GOT3 (cell line): ENCODE data around the gene IDS.
A peak's percentile ranks its signal among the peaks of the same experiment; 100 is the strongest.
"Not testable (repeated sequence)": the region's sequence is repeated elsewhere in the genome, so short reads cannot be mapped to it uniquely, and the experiment has no call there.

Source experiments
- DNase-seq: peaks from one replicate; lab custom pipeline; 2025; ENCODE audit warnings: mixed read lengths; lab: John Stamatoyannopoulos, UW

IDS gene, protein sequence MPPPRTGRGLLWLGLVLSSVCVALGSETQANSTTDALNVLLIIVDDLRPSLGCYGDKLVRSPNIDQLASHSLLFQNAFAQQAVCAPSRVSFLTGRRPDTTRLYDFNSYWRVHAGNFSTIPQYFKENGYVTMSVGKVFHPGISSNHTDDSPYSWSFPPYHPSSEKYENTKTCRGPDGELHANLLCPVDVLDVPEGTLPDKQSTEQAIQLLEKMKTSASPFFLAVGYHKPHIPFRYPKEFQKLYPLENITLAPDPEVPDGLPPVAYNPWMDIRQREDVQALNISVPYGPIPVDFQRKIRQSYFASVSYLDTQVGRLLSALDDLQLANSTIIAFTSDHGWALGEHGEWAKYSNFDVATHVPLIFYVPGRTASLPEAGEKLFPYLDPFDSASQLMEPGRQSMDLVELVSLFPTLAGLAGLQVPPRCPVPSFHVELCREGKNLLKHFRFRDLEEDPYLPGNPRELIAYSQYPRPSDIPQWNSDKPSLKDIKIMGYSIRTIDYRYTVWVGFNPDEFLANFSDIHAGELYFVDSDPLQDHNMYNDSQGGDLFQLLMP

DNA sequence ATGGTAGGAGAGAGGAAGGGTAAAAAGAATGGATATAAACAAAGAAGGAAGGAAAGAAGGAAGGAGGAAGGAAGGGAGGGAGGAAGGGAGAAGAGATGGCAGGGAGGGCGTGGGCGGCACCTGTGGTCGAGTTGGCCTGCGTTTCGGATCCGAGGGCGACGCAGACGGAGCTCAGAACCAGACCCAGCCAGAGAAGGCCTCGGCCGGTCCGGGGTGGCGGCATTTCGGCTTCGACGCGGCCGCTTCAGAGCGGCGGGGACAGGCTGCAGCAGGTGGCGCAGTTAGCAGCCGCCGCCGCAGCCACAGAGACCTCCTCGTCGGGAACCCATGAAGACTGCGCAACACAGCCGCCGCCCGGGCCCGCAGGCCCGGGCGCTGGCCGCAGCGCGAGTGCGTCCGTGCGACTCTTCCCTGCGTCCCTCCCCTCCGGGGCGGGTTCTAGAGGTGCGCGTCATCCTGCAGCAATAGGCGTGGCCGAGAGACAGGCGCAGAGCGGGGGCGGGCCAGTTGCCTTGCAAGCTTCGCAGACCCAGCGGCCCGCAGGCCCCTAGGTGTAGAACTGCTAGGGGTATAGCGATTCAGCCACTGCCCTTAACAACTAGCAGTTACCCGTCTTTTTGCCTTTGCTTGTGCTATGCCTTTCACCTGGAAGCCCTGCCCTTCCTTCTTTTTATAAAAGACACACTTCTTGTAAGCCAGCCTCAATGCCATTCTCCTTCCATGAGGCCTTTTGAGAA lies at the start of gene IDS:
IDS (minus strand) TSS at position 392 of the 737 bp plus-strand sequence; CDS start at position 223, 169 bp downstream.
- peak; percentile 15 for DNase-seq

DNA sequence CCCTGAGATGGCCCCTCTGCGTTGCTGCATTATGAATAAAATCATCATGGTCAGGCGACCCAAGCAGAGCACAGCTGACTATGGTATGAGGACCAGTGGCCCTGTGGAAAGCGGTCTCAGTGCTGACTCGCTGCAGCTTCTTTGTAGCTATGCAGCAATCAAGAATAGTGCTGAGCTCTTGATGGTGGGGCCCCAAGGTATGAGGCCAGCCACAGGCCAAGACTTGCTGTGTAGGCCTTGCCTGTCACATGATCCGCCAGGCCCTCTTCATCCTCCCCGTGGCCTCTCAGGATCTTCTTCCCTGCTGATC lies 46.8 kb upstream of the IDS start:
- not testable (repeated sequence) for DNase-seq

DNA sequence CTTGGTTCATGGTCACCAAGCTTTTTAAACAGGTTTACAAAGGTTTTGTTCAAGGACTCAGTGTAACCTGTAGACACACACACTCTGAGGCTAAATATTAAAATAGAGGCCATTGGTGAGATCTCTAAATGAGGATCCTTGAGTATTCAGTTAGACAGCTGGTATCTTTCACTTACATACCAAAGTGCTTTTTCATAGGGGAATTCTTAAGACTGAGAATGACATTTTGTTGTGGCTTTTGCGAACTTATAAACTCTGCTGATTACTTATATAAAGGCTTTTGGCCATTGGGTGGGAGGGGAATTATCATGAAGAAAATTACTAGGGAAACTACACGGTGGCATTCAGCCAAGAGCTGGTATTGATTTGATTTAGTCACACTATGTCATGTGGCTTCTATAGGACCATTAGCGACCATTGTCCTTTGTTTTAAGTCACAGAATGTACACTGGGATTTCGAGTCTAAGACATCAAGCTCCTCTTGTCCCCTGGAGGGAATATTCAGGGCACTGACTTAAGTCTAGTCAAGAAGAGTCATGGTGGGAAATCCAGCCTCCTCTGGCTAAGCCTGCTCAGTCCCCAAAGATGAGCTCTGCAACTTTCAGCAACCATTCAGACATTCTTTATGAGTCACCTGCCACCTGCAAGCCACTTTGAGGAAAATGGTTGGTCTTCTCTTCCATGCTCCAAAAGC lies 46.3 kb upstream of the IDS start:
- not testable (repeated sequence) for DNase-seq

DNA sequence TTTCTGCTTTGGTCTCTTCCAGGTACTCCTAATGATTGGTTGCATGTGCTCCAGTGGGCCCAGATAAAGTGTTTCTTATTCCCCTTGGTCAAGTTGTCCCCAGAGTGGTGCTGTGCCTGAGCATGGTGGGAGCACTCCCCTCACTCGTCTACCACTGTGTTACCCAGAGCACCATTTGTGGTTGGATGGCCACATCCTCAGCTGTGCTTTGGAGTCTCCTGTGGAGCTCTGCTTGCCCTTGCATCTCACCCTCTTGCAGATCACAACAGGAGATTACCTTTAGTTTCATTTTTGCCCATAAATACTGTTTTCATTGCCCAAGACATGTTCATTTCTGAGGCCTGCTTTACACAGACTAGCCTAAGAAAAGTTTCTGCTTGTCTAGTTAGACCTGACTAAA lies 45.3 kb upstream of the IDS start:
- not testable (repeated sequence) for DNase-seq

DNA sequence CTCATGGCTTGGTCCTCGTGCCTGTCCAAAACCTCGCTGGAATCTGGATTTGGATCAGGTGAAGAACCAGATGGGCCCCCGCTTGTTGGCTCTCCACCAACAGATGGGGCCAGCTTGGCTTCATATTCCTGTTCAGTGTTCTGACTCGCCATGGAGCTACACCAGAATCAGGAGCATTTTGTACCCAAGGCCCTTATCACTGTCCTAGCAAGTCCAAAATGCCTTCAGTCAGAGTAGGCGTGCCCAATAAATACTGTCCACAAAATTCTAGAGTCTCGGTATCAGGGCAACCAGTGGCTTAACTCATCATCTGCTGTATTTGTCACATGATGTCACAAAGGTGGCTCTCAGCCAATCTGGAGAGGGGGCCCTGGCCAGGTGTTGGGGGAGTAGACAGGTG lies 44.6 kb upstream of the IDS start, which contains the start of gene HSFX3:
HSFX3 (minus strand) TSS at position 224 of the 400 bp plus-strand sequence; CDS start at position 152, 72 bp downstream.
- DNase-seq: not testable (repeated sequence)

DNA sequence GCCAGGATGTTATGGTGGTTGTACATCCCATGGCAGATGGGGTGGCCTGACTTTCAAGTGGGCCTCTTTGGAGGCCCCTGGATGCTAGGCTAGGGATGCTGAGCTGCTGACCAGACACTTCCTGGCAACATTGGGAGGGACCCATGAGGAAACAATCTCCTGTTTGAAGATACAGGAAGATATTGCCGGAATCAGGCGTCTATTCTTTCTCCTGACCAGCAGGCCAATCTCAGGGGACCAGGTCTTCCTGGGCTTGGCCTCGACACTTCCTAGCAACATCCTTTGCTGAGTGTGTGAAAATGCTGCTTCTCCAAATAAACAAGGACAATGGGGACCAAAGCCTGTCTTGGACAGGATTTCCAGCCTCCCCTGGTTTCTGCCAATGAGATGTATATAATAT lies 42.7 kb upstream of the IDS start:
- not testable (repeated sequence) for DNase-seq

DNA sequence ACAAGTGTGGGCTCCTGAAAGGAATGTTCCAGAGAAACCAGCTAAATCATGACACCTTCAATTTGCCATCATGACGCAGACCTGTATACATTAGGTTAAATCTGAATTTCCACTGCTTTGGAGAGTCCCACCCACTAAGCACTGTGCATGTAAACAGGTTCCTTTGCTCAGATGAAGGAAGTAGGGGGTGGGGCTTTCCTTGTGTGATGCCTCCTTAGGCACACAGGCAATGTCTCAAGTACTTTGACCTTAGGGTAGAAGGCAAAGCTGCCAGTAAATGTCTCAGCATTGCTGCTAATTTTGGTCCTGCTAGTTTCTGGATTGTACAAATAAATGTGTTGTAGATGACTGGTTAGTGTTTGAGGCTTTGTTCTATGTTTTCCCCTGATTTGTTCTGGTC lies 41.9 kb upstream of the IDS start:
- not testable (repeated sequence) for DNase-seq

DNA sequence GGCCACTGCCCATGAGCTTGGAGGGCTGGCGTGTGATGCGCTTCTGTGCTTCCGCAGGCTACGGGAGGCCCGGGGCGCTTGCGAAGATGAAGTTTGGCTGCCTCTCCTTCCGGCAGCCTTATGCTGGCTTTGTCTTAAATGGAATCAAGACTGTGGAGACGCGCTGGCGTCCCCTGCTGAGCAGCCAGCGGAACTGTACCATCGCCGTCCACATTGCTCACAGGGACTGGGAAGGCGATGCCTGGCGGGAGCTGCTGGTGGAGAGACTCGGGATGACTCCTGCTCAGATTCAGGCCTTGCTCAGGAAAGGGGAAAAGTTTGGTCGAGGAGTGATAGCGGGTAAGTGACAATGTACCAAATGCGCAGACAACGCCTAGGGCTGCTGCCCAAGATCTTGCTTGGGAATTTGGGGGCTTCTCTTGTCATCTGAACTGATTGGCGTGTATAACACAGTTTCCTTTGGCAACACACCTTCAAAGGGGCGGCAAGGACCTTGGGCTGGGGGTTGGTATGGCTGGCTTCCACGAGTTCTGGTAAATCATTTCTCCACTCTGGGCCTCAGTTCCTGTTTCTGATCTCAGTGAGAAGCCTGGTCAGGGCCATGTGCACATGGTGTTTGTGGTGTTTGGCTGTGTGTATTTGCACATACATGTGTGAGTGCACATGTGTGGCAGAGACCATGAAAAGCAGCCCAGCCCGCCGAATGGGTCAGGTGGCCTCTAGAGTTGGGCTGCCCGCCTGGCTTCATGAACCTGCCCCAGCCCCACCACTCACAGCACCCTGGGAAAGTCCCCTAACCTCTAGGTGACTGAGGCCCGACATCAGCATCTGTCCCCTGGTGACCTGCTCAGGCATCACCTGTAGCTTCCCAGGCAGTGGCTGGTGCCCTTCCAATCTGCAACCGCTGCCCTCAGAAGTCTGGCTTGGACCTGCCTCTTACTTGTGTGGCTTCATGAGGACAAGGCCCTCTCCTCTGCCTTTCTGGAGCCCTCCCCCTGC lies 40.7 kb upstream of the IDS start:
- not testable (repeated sequence) for DNase-seq

DNA sequence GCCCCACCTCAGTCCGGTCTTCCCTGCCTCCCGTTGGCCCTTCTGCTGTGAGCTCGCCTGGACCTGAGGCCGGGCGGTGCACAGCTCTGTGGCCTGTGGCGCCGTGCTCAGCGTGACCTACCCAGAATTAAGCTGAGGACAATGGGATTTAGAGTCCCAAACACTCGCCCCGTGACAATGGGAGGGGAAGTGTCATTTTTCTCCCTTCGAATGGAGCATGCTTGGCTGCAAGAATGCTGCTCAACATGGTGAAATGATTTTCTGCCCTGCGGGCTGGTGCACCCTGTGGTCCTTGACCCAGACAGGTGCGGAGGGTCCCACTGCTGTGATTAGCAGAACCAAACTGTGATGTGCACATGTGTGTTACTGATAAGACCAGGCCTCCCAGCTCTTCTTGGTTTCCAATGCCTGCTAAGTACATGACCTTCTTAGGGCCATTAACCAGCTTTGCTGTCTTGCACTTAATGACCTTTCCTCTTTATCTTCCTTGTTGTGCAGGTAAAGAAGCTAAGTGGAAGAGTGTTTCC lies 36.5 kb upstream of the IDS start:
- DNase-seq: no peak

DNA sequence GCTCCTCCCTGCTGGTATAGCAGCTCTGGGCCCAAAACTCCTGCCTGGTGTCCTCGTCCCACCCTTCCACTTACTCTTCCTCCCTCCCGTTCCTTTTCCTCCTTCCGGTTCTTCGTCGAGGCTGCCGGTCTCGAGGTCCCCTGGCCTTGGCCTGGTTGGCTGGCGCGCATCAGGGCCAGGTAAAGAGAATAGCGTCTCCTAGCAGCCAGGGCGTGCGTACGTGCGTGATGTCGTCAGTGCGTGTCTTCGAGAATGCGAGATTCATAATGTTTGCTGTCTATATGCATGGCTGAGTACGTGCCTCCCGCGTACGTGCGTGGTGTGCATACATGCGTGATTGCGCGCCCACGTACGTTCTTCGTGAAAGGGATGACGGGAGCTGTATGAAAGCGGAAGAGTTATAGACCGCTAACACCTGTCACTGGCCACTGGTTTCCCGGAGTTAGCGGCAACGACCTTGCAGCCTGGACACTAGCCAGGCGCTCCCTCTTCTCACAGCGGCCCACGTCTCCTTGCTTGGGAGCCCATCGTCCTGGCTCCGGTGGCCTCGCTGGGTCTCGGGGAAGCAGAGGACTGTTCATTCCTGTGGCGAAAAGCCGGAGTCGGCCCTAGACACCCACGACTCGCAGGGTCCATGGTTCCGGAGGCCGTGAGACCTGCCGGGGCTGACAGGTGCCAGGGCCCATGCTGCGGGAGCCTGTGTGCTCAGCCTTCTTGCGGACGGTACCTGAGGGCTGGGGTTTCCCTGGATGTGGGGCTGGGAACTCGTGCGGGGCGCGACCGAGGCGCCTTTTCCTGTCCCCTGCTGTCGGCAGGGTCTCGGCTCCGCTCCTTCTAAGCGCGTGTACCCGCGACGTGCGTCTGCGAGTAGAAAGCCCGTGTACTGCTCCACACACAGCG lies 35.8 kb upstream of the IDS start, which contains the start of gene EOLA1:
EOLA1 (plus strand) TSS at position 392 of the 900 bp plus-strand sequence. CDS start 4,619 bp downstream, outside the sequence.
- DNase-seq: peak; percentile 63

DNA sequence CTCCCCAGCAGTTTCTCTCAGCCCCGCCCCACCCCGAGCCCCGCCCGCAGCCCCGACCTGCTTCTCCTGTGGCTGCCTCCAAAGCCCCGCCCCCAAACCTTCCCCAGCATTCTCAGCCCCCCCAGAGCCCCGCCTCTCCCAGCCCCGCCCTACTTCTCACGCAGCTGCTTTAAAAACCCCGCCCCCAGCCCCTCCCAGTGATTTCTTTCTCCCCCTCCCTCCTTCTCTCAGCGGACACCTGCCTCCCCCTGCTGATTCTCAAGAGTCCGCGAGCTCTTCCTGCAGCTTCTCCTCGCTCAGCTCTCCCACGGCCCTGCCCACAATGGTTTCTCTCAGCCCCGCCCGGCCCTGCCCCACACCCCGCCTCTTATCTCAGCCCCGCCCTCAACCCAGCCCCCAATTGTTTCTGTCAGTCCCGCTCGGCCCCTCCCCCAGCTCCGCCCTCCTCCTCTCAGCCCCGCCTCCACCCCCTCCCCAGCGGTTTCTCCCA lies 35.1 kb upstream of the IDS start:
- peak; percentile 63 for DNase-seq

DNA sequence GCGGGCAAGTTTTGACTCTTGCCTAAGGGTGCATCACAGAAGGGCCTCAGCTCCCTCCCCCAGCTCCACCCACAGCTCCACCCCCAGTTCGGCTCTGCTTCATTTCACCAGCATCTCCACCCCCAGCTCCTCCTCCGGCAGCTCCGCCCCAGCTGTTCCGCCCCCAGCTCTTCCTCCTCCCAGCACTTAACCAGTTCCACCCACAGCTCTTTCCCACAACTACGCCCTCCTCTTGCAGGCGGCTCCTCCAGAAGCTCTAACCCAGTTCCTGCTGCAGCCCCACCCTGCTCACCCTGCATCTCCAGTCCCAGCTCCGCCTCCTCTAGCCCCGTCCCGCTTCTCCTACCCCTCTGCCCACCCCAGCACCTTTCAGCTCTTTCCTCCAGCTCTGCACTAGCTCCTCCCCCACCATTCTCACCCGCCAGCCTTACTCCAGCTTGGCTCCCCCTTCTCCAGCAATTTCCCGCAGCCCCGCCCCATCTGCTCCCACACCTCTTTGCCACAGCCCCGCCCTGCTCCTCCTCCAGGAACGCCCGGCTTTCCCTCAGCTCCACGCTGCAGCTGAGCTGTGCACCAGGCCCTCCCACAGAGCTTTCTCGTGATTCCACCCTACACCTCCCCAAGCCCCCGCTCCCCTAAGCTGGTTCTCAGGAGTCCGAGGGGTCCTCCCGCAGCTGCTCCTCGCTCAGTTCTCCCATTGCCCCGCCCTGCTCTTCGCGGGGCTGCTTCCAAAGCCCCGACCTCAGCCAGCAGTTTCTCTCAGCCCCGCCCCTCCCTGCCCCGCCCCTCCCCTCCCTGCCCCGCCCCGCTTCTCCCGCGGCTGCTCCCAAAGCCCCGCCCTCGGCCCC lies 34.4 kb upstream of the IDS start:
- DNase-seq: peak; percentile 62

DNA sequence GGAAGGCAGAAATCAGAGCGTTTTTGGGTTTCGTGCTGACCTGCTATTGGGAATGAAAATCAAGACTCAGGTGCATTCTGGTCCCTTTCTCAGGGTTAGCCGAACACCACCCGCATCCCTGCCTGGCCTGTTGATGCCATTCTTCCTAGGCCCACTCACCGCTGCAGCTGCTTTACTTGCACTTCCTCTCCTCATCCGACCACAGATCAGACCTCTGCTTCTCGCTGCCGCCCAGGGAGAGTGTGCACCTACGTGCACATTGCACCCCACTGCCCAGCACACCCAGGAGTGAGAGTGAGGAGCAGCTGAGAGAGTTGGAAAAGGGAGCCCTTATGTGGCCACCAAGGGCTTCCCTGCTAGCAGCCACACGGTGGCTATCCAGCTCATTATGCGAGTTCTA lies 32.4 kb upstream of the IDS start:
- DNase-seq: not testable (repeated sequence)

DNA sequence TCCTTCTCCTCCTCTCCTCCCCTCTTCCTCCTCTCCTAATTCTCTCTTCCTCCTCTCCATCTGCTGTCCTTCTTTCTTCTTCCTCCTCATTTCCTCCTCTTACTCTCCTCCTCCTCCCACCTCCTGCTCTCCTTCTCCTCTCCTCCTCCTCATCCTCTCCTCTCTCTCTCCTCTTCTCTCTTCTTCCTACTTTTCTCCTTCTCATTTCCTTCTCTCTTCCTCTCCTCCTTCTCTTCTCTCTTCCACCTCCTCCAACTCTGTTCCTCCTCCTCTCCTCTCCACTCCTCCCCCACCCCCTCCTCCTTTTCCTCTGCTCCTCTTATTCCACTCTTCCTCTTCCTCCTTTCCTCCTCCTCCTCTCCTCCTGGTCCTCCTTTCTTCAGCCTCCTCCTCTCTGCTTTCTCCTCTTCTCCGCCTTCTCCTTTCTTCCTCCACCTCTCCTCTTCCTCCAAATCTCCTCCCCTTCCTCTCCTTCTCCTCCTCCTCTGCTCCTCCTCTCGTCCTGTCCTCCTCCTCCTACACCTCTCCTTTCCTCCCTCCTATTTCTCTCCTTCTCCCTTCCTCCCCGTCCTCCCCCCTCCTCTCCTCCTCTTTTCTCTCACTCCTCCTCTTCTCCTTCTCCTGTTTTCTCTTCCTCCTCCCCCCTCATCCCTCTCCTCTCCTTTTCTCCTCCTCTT lies 30.0 kb upstream of the IDS start:
- DNase-seq: not testable (repeated sequence)

DNA sequence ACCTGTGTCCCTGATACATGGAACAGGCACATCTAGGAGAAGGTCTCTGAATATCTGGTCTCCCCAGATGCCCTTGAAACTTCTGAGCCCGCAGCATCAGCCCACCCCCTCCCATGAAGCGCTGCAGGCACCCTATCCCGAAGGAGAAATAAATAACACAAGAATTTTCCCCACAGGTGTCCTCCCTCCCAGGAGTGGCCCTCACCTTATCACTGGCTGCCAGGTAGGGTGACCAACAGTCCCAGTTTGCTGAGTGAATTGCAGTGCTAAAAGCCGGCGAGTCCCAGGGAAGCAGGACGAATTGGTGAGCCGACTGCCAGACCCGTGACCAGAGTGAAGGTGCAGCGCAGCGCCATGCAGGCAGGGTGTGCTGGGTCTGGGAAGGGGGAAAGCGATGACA lies 28.9 kb upstream of the IDS start:
- not testable (repeated sequence) for DNase-seq

DNA sequence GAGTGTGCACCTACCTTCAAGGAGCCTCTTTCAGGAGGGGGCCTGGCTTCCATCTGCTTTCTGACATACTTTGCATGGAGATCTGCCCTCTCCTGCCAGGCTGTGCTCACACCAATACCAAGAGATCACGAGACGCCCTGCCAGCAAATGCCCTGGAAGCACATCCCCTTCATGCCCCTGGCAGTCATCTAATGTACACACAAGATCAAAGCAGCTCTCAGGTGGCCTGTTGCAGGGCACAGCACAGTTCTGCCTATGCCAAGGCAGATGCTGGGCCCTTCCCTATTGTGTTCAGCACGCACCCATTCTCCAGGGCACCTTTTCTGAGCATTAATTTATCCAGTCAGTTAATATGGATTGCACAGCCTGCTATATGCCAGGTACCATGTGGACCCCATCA lies 27.8 kb upstream of the IDS start:
- DNase-seq: not testable (repeated sequence)

DNA sequence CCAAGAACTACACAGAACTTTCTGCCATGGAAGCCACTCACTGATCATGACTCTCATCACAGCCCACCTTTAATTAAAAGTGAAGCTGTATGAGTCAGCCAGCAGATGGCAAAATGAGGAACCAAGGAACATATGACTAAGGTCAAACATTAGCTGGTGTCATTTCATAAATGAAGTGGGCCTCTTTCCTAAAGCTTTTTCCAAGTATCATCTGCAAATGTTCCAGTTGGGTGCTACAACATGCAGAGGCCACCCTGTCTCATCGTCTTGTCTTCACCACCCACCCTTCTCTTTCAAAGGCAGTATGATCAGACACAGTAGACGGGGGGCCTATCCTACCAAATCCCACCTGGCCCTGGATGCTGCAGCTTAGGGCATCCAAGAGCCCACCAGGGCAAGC lies 26.5 kb upstream of the IDS start:
- no peak for DNase-seq

DNA sequence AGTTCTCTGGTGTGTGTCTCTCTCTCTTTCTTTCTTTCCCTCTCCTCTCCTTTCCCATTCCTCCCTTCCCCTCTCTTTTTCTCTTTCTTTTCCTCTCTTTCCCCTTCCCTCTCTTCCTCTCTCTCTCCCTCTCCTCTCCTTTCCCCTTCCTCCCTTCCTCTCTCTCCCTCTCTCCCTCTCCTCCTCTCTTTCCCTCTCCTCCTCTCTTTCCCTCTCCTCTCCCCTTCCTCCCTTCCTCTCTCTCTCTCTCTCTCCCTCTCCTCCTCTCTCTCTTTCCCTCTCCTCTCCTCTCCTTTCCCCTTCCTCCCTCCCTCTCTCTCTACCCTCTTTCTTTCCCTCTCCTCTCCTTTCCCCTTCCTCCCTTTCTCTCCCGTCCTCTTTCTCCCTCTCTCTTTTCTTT lies 23.3 kb upstream of the IDS start:
- DNase-seq: no peak
